HG02970 (cell line): Measurements from ENCODE around the gene PAX2.

Source experiments
- ATAC-seq: cut with Tn5 transposase; IDR thresholded peaks from one replicate; pipeline ENCODE4 v1.9.1; 2021; ENCODE audit warnings: mild to moderate bottlenecking, moderate library complexity, moderate number of reproducible peaks; ENCODE audit not compliant: unreplicated experiment, low FRiP score

Gene PAX2

DNA sequence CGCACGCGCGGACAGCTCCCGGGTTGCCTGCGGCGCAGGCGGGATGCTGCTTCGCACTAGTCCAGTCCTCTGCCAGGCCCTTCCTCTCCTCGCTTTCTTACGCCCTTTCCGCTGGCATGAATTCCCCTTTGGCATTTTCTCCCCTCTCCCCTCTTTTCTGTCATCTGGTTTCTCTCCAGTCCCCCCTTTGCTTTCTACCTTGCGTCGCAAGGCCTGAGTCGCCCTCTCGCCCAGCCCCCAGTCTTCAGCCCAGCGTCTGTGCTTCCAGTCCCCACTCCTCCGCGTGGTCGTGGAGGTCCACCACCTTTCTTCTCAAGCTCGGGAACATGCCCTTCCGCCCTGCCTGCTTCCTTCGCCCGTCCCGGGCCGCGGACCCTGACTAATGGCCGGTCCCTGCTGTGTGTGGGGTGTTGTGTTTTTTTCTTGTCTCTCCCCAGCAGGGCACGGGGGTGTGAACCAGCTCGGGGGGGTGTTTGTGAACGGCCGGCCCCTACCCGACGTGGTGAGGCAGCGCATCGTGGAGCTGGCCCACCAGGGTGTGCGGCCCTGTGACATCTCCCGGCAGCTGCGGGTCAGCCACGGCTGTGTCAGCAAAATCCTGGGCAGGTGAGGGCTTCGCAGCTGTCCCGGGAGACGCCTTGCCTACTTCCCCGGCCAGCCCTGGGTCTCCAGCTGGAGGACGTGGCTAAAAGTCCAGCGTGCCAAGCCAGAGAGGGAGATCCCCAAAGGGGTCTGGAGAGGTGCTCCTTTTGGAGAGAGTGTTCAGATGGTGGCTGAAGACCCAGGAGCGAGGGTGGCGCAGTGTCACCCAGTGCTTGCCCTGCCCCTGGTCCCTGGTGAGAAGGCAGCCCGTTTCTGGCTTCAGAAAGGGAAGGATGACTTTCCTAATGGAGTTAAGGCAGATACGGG, 4.2 kb downstream of the PAX2 start:
- ATAC-seq: no peak

DNA sequence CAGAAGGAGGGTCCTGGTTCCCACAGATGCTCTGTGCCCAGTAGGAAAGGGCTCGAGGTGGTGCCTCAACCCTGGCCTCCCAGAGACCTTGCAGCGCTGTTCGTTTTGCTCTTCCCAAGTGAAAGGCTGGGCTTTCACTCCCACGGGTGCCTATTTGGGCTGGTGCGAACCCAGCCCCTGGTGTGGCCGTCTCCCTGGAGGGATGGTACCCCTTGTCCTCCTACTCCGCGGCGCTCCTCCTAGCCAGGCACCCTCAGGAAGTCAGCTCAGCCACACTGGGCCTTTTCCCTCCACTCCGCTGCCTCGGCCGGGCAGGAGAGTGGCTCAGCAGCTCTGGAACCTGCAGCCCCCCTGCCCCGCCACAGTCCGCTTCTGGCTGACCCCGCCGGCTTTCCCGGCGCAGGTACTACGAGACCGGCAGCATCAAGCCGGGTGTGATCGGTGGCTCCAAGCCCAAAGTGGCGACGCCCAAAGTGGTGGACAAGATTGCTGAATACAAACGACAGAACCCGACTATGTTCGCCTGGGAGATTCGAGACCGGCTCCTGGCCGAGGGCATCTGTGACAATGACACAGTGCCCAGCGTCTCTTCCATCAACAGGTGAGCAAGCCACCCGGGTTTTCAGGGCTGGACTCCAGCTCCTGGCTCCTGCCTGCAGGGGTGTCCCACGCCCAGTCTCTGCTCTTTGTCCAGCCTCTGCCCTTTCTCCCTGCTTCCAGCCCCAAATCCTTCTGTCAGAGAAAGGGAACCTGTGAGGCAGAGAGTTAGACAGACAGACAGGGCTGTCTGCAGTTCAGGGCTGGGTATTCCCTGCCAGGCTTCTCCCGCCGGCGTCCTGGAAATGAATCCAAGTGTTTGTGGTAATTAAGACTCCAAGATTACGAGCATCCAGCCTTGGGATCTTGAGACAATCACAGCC, 5.2 kb downstream of the PAX2 start:
- ATAC-seq: no peak

DNA sequence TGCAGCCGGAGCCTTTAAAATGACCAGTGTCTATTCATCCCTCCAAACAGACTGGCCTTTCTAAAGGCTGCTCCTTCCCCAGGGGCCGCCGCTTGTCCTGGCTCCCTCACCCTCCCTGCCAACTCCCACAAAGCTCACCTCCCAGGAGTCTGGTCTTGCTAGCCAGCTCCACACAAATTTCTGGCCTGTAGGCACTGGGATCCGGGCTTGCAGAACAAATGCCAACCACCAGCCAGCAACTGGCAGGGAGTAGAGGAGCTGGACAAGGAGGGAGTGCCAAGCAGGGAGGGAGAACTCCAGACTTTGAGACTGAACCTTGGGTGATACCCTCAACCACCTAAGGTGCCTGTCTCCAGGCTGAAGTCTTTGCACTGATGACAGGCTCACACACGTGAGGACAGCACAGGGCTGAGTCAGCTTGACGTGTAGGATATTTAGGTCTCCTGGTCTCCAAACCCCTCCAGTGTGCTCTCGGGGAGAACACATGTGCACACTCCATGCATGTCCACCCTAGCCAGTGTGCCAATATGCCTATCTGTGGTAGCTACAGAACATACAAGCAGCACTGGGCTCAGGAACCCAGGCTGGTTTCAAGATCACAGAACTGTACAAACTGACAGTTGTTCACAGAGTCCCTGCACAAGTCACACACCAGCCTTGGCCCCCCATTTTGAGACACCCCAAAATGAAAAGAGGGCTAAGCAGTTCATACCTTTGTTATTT, 6.0 kb downstream of the PAX2 start:
- no peak for ATAC-seq

DNA sequence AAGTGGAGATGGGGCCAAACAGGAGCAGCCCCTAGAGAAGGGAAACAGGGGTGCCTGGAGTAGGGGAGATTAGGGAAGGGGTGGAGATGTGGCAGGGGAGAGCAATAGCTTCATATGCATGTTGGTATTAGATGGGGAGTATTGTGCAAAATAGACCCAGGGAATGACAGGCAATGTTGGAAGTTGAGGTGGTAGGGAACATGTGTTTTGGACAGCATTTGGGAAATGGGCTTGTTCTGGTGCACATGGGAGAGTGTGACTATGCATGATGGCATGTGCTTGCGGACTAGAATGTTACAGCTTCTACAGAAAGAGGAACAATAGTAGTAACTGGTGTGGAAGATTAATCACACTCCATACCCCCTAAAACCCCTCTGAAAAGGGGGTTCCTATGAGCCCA, 10.4 kb downstream of the PAX2 start:
- ATAC-seq: no peak

DNA sequence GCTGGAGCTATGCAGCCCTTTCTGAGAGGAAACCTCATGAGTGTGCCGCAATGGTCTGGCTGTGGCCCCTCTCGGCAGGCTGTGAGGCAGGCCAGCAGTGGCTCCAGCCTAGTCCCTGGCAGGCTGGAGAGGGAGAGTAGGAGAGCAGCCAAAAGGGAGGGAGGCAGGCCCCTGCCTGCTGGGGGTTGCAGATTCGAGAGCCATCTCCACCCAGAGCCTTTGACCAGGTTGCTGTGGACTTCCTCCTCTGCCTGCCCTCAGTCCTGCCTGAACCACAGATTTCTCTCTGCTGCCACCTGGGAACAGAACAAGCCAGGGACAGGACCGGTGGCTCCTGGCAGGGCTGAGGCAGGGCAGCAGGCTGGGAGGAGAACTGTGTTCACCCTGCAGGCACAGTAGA, 13.9 kb downstream of the PAX2 start:
- ATAC-seq: no peak

DNA sequence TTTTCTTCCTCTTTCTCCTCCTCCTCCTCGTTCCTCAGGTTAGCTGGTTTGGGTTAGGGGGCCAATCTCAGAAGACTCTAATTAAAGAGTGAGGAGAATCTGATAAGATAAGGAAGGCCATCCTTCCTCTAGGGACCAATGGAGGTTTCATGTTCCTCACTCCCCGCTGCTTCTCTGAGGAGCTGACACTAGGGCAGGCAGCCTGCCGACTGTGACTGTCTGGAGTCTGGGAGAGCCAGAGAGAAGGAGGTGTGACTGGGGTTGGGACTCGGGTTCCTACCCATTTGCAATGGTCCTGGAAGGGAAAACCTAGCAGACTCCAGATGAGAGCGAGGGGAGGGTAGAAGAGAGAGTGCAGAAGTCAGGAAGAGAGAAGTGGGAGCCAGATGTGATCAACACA, 15.3 kb downstream of the PAX2 start:
- no peak for ATAC-seq

DNA sequence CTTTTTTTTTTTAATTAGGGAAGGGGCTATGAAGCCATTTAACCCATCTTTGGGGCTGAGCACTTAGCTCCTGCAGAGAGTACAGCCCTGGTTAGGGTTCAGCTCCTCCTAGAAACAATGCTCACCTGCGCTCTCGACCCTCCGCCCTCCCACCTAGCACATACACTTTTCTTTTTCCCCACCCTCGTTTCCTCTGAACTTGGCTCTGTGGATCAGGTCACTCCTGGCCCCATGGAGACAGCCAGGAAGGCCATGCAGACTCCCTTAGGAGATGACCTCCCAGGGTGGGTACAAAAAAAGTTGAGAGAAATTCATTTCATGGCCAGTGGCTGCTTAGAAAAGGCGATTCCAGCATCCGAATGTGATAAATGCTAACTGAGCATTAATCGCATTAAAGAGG, 15.8 kb downstream of the PAX2 start:
- ATAC-seq: no peak

DNA sequence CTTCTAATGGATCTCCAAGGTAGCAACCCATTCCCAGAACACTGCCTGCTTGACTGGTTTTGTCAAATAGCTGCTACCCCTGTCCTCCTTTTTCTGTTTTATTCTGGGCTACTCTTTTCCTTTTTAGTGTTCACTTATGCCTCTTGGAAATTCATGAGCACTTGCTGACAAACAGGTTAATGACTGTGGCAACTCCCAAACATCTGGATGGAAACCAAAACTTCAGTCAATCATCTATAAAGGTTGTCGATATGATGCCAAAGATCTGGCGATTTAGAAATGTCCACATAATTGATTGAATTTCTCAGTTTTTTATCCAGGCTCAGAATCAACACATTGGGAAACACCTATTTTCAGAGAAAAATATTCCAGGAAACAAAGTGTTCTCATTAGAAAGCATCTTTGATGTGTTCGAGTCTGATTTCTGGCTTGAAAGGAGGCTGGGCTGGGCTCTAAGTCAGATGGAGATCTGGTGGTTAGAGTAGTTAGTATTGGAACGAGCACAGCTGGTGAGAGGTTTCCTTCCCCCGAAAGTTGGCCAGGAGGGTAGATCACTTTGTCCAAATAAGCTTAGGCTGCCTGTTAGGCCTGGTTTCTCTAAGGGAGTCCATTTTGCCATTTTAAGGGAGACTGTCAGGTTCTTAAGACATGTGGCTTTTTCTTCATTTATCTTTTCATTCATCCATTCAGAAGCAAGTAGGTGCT, 17.8 kb downstream of the PAX2 start:
- no peak for ATAC-seq

DNA sequence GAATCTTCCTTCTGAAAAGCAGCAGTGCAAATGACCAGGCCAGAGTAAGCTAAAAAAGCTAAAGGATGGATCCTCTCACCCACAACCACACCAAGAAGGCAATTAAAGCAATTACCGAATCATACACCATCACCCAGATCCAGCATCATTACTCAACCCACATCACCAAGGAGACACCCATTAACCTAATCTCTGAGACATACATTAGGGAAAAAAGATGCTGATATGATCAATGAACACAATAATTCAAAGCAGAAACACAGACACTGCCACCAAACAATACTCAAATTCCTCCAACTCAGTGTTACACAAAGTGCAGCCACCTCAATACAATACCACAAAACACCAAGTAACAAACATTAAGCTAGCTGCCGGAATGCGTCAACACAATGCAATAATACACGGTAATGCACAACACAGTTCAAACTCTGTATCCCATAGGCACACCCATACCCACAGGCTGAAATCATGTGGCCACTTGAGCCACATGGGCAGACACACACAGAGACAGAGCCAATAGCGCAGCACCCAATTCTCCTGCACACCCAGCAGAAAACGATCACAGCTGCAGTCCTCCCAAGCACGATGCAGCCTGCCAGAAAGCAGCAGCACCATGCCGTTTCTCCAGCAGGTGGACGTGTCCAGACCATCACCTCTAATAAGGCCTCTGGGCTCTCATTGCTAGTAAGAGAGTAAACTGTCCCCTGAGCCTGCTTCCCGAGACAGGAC, 21.5 kb downstream of the PAX2 start:
- no peak for ATAC-seq

DNA sequence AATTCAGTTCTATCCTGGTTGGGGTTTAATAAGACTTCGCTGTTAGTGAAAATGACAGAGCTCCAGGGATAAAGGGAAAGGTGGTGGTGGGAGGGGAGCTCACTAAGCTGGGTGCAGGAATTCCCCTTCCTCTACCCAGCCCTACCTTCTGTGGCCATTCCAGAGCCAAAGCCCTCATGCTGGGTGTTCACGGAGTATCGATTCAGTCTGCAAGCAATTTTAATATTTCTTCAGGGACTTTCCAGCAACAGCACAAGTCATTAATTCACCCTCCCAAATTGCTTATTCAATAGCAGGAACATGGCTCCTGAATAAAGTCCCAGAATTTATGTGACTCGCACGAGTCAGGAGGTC, 22.0 kb downstream of the PAX2 start:
- no peak for ATAC-seq

DNA sequence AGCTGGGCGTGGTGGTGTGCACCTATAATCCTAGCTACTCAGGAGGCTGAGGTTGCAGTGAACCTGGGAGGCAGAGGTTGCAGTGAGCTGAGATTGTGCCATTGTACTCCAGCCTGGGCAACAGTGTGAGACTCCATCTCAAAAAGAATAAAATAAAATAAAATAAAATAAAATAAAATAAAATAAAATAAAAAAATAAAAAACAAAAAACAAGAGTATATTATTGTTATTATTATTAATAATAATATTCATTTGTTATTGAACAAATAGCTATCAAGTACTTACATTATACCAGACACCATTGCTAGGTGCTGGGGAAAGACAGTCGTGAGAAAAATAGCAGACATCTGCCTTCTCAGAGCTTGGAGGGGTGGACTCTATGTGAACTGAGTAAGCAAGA, 24.1 kb downstream of the PAX2 start:
- ATAC-seq: no peak

DNA sequence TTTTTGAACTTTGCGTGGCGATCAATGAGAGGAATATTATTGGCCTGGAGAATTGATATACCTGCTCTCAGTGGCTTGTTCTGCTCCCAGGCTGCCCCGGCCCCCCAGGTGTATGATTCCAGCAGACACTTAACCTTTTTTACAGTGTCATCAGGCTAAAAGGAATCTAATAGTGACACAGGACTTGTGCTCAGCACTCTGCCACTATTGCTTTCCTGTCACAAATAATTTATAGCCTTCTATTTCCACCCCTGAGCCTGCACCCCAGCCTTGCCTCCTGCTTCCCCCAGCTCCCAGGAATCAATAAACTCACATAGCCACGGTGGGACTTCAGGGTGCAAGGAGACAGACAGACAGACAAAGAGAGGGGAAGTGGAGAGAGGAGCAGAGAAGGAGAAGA, 28.3 kb downstream of the PAX2 start:
- no peak for ATAC-seq

DNA sequence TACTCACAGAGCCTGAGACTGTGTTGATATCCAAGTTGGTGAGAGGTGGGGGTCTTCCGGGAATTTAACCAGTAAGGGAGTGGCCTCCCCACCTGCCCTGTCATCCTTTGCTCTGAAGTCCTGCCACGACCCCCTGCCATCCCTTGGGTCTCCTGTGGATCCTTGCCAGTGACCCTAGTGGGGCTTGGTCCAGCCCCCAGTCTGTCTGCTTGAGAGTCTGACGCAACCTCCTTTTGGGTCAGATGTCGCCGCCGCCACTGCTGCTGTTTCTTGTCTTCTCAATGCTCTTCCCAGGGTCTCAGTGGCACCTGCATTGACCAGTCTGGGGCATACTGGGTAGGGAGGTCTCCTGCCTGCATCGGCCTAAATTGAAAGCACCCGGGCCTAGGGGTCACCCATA, 28.8 kb downstream of the PAX2 start:
- ATAC-seq: no peak

DNA sequence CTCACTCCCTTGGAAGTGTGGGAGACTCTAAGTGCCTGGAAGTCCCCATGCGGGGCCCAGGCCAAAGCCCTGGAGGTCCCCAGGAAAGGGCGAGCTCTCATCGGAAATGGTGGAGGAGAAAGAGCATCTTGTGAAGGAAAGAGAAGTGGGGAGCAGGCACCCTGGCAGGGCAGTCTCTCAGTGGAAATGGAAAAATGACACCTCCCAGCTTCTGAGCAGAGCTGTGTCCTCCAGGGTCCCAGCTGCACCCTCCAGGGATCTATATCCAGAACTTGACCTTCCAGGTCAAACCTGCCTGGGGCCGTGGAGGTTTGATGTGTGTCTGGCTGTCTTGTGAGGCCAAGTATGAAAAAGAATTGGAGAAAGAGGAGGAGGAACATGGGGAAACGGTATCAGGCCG, 29.5 kb downstream of the PAX2 start:
- ATAC-seq: no peak

DNA sequence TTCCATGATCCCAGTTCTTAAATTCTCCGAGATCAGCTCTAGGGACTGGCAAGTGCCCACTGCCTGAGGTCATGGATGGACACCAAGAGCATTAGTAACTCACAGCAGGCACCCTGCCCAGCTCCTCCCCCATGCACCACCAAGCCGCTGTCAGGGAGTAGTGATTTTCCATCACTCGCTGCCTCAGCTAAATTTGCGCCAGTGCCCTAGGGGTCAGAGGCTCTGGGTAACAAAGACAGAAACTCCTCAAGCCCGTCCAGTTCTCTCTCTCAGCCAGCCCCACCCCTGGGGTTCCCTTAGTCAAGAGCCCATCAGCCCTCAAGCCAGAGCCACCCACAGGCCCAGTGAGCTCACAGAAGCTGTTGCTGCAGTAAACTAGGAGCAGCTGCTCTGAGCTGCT, 30.0 kb downstream of the PAX2 start:
- no peak for ATAC-seq

DNA sequence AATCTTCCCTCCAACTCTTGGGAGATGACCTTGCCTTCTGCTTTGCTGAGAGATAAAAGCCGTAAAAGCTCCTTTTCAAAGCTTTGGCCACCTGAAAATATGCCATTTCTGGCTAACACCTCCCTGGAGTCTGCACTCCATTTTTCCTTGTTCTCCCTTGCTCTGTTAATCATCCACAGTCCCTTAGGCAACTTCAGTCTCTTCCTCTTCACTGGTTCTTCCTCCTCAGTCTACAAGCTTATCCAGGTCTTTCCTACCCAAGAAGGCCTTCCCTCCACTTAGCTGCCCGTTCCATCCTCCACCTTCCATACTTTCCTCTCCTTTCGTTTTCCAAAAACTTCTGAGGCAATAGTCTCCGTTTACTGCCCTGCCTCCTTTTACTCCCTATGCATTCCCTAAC, 30.5 kb downstream of the PAX2 start:
- no peak for ATAC-seq

DNA sequence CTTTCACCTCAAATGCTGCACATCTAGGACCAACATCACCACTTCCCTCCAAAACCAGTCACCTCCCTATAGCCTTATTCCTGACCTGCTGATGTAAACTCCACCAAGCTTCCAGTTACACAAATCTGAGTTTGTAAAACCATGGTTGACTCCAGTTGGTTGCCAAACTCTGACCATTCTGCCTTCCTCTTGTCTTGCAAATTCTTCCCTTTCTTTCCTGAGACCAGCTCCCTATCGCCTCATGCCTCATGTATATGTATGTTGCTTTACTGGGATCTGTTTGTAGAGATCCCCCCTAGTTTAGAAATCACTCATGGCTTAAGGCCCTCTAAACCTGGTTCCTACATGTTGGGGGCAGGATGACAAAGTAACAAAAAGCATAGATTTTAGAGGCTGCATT, 31.3 kb downstream of the PAX2 start:
- no peak for ATAC-seq

DNA sequence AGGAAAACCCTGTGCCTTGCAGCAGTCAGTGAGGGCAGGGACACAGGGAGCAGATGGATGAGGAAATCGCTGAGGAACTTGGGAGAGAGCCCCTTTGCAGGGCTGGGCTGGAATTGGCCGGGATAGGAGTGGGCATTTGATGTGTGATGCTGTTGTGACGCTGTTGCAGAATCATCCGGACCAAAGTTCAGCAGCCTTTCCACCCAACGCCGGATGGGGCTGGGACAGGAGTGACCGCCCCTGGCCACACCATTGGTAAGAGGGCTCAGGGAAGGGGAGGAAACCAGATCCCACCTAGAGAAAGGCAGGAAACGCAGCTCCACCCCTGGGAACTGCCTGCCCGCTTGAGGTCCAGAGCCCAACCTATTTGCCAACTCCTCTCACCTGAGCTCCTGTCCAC, 33.9 kb downstream of the PAX2 start:
- ATAC-seq: no peak

DNA sequence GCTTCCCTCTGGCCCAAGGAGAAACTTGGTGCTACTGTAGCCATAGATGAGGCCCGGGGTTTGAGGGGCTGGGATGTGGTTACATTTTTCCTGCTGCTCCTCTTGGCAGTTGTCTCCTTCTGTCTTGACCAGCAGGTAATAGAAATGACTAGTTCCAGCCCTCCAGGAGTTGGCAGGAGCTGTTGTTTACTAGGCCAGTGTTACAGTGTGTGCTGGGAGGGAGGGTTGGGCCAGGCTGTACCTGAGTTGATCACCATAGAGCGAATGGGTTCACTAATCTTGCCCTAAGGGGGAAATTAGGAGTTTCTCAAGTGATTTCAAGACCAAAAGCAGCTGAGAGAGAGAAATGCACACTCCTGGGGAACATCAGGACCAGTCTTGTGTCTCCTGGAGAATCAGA, 34.9 kb downstream of the PAX2 start:
- no peak for ATAC-seq

DNA sequence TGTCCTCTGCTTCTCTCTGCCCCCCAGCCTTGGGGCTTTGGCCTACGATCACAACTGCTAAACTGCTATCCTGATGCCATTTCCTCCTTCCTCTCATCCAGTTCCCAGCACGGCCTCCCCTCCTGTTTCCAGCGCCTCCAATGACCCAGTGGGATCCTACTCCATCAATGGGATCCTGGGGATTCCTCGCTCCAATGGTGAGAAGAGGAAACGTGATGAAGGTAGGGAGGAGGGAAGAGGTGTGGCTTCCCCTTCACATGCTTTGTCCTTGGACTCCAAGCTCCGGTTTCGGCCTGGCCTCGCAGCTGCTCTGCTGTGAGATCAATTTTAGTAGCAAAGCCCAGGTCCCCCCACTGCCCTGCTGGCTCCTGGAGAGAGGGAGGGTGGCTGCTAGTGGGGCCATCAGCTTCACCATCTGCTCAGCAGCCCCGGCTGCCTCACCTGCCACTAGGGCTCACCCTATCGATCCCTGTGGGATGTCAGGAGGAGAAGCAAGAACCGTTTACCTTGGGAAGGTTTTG, 35.8 kb downstream of the PAX2 start:
- ATAC-seq: no peak
